Measurements from ENCODE around the gene PRXL2B. TPM values are rescaled to one million over a fixed set of nuclear protein-coding genes. Genes with fewer than 3 reads are reported as not detected.
A peak's percentile ranks its signal among the peaks of the same experiment; 100 is the strongest.

PRXL2B gene
- total RNA-seq, 1 experiment from 2014 or later: 34.8 TPM

- peaks cover 3% of the 10 kb centered on the region for H3K27me3 ChIP-seq (replicated peaks; ENCODE audit: insufficient read depth, low read depth, low read length, poor library complexity)
- no peaks in the 10 kb centered on the region for H3K9me3 ChIP-seq (ENCODE audit: low read depth, low read length, poor library complexity, severe bottlenecking)
- CTCF ChIA-PET: no interaction called here
- no peaks in the 10 kb centered on the region for H3K36me3 ChIP-seq (ENCODE audit: insufficient read depth, low read length, poor library complexity, severe bottlenecking)
- peaks cover 4% of the 10 kb centered on the region for H3K4me1 ChIP-seq (ENCODE audit: insufficient read depth, low read length, poor library complexity, severe bottlenecking)
- POLR2A ChIA-PET (ENCODE audit: low non-redundant PET): no interaction called here
- TF ChIP-seq, protein P1, sequence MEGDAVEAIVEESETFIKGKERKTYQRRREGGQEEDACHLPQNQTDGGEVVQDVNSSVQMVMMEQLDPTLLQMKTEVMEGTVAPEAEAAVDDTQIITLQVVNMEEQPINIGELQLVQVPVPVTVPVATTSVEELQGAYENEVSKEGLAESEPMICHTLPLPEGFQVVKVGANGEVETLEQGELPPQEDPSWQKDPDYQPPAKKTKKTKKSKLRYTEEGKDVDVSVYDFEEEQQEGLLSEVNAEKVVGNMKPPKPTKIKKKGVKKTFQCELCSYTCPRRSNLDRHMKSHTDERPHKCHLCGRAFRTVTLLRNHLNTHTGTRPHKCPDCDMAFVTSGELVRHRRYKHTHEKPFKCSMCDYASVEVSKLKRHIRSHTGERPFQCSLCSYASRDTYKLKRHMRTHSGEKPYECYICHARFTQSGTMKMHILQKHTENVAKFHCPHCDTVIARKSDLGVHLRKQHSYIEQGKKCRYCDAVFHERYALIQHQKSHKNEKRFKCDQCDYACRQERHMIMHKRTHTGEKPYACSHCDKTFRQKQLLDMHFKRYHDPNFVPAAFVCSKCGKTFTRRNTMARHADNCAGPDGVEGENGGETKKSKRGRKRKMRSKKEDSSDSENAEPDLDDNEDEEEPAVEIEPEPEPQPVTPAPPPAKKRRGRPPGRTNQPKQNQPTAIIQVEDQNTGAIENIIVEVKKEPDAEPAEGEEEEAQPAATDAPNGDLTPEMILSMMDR (conservative IDR thresholded peaks at IDR 0.05; ENCODE audit: low read depth, low read length): no peak
- no peak for TF ChIP-seq EZH2 (IDR thresholded peaks at IDR 0.05; ENCODE audit: borderline replicate concordance, low read depth, low read length, poor library complexity, severe bottlenecking)
- DNase-seq (ENCODE audit: low spot score): no peak
- intact Hi-C loops (cut with micrococcal nuclease; ENCODE audit: unreplicated experiment): no loop called here
- no peak overlapping the region for H3K27ac ChIP-seq (ENCODE audit: low read depth, low read length, poor library complexity, severe bottlenecking)
- no peak overlapping the region for H3K4me3 ChIP-seq (ENCODE audit: low read depth, low read length, poor library complexity, severe bottlenecking)
- no TSS peak for BruUV-seq (replicated peaks)
These were observed 25.1 kb upstream of the PRXL2B start for GRCh38 chr1:2561446-2561845.

GRCh38 chr1:2561898-2562895, 24.4 kb upstream of the PRXL2B start:
- peaks cover 3% of the 10 kb centered on the region for H3K27me3 ChIP-seq (replicated peaks; ENCODE audit: insufficient read depth, low read depth, low read length, poor library complexity)
- CTCF ChIA-PET: no interaction called here
- no peaks in the 10 kb centered on the region for H3K9me3 ChIP-seq (ENCODE audit: low read depth, low read length, poor library complexity, severe bottlenecking)
- intact Hi-C loops (cut with micrococcal nuclease; ENCODE audit: unreplicated experiment): no loop called here
- no TSS peak for BruUV-seq (replicated peaks)
- no peak for TF ChIP-seq EZH2 (IDR thresholded peaks at IDR 0.05; ENCODE audit: borderline replicate concordance, low read depth, low read length, poor library complexity, severe bottlenecking)
- TF ChIP-seq, protein P1 (conservative IDR thresholded peaks at IDR 0.05; ENCODE audit: low read depth, low read length): peak; percentile 28; the same call in 1 of the 2 replicates
- H3K36me3 ChIP-seq (ENCODE audit: insufficient read depth, low read length, poor library complexity, severe bottlenecking): no peaks in the 10 kb centered on the region
- H3K4me3 ChIP-seq (ENCODE audit: low read depth, low read length, poor library complexity, severe bottlenecking): no peak overlapping the region
- H3K4me1 ChIP-seq (ENCODE audit: insufficient read depth, low read length, poor library complexity, severe bottlenecking): no peaks in the 10 kb centered on the region
- H3K27ac ChIP-seq (ENCODE audit: low read depth, low read length, poor library complexity, severe bottlenecking): no peak overlapping the region
- no peak for DNase-seq (ENCODE audit: low spot score)
- POLR2A ChIA-PET (ENCODE audit: low non-redundant PET): no interaction called here

DNA sequence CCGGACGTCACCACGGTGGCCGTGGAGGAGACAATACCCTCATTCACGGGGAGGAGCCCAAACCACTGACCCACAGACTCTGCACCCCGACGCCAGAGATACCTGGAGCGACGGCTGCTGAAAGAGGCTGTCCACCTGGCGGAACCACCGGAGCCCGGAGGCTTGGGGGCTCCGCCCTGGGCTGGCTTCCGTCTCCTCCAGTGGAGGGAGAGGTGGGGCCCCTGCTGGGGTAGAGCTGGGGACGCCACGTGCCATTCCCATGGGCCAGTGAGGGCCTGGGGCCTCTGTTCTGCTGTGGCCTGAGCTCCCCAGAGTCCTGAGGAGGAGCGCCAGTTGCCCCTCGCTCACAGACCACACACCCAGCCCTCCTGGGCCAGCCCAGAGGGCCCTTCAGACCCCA, 23.4 kb upstream of the PRXL2B start:
- no peak for TF ChIP-seq EZH2 (IDR thresholded peaks at IDR 0.05; ENCODE audit: borderline replicate concordance, low read depth, low read length, poor library complexity, severe bottlenecking)
- TF ChIP-seq, protein P1 (conservative IDR thresholded peaks at IDR 0.05; ENCODE audit: low read depth, low read length): no peak
- ChIA-PET CTCF (no interaction called here), POLR2A (ENCODE audit: low non-redundant PET) (no interaction called here)
- no peak for DNase-seq (ENCODE audit: low spot score)
- Histone ChIP-seq H3K27me3 (replicated peaks; ENCODE audit: insufficient read depth, low read depth, low read length, poor library complexity) (peaks cover 3% of the 10 kb centered on the region), H3K4me1 (ENCODE audit: insufficient read depth, low read length, poor library complexity, severe bottlenecking) (no peaks in the 10 kb centered on the region), H3K27ac (ENCODE audit: low read depth, low read length, poor library complexity, severe bottlenecking) (no peak overlapping the region), H3K36me3 (ENCODE audit: insufficient read depth, low read length, poor library complexity, severe bottlenecking) (no peaks in the 10 kb centered on the region), H3K4me3 (ENCODE audit: low read depth, low read length, poor library complexity, severe bottlenecking) (no peak overlapping the region), H3K9me3 (ENCODE audit: low read depth, low read length, poor library complexity, severe bottlenecking) (no peaks in the 10 kb centered on the region)
- intact Hi-C loops (cut with micrococcal nuclease; ENCODE audit: unreplicated experiment): no loop called here
- no TSS peak for BruUV-seq (replicated peaks)
